A673 (cell line): Measurements from ENCODE around the gene SNTG2. TPM values are rescaled to one million over a fixed set of nuclear protein-coding genes. Genes with fewer than 3 reads are reported as not detected.

Experiments
- BruUV-seq: library from RNA; stranded (reverse); fragments of 400-500 nt; replicated peaks from 2 replicates; lab custom pipeline; 2021; lab: Mats Ljungman, UMichigan
- CTCF ChIA-PET: fragments of 300-600 bp; sonication (Branson Sonifier 250); formaldehyde crosslinking; loops from one replicate; lab custom pipeline; 2022; ENCODE audit warnings: antibody characterized with exemption; lab: Charles Lee
- POLR2A ChIA-PET: fragments of 300-600 bp; sonication (Branson Sonifier 250); formaldehyde crosslinking; loops from one replicate; lab custom pipeline; 2022; ENCODE audit warnings: antibody characterized with exemption; ENCODE audit not compliant: low non-redundant PET; lab: Charles Lee
- DNase-seq: peaks from one replicate; pipeline ENCODE4 v3.0.0-alpha.2; 2015; ENCODE audit warnings: low spot score
- H3K27ac ChIP-seq: fragments of 200-600 bp; sonication (generic); 2 replicates; pipeline ENCODE4 v1.5.1; 2016; ENCODE audit warnings: mixed run types, low read depth, mild to moderate bottlenecking, mixed read lengths, antibody characterized with exemption, low read length; ENCODE audit not compliant: poor library complexity, severe bottlenecking
- H3K27me3 ChIP-seq: fragments of 200-600 bp; sonication (generic); replicated peaks from 2 replicates; pipeline ENCODE4 v1.6.1; 2017; ENCODE audit warnings: mixed run types, low read depth, mild to moderate bottlenecking, mixed read lengths, antibody characterized with exemption, low read length; ENCODE audit not compliant: insufficient read depth, poor library complexity
- H3K36me3 ChIP-seq: fragments of 200-600 bp; sonication (generic); 2 replicates; pipeline ENCODE4 v1.6.1; 2016; ENCODE audit warnings: mixed run types, mild to moderate bottlenecking, mixed read lengths, antibody characterized with exemption, low read length; ENCODE audit not compliant: insufficient read depth, poor library complexity, severe bottlenecking
- H3K4me1 ChIP-seq: fragments of 200-600 bp; sonication (generic); 2 replicates; pipeline ENCODE4 v1.6.1; 2017; ENCODE audit warnings: mixed run types, mild to moderate bottlenecking, mixed read lengths, antibody characterized with exemption, low read length; ENCODE audit not compliant: insufficient read depth, poor library complexity, severe bottlenecking
- H3K4me3 ChIP-seq: fragments of 200-600 bp; sonication (generic); 2 replicates; pipeline ENCODE4 v1.5.1; 2016; ENCODE audit warnings: low read depth, mixed run types, mild to moderate bottlenecking, mixed read lengths, low read length; ENCODE audit not compliant: poor library complexity, severe bottlenecking
- H3K9me3 ChIP-seq: fragments of 200-600 bp; sonication (generic); 2 replicates; pipeline ENCODE4 v1.6.1; 2016; ENCODE audit warnings: mixed run types, low read depth, mild to moderate bottlenecking, mixed read lengths, antibody characterized with exemption, low read length; ENCODE audit not compliant: poor library complexity, severe bottlenecking
- EZH2 ChIP-seq: fragments of 200-600 bp; sonication (generic); IDR thresholded peaks from 2 replicates; pipeline ENCODE4 v1.6.1; 2017; ENCODE audit warnings: borderline replicate concordance, low read depth, mild to moderate bottlenecking, mixed read lengths, antibody characterized with exemption, low read length; ENCODE audit not compliant: poor library complexity, severe bottlenecking
- intact Hi-C: fragments of 100-400 bp; cut with micrococcal nuclease; formaldehyde crosslinking; loops from one replicate; pipeline ENCODE4 v1.10.0; 2022; ENCODE audit not compliant: unreplicated experiment
- total RNA-seq: library from RNA; stranded (reverse); gene quantifications from 2 replicates; pipeline ENCODE4 v1.2.3, GENCODE V29; 2021
- TF ChIP-seq, protein P1 (sequence below): fragments of 300-800, 200-600 bp; sonication (generic); conservative IDR thresholded peaks from 2 replicates; pipeline ENCODE4 v1.5.1; 2017; ENCODE audit warnings: low read depth, mild to moderate bottlenecking, antibody characterized with exemption, low read length, moderate library complexity, mixed read lengths

Gene SNTG2
- total RNA-seq, 1 experiment from 2014 or later = 3.7 TPM

DNA sequence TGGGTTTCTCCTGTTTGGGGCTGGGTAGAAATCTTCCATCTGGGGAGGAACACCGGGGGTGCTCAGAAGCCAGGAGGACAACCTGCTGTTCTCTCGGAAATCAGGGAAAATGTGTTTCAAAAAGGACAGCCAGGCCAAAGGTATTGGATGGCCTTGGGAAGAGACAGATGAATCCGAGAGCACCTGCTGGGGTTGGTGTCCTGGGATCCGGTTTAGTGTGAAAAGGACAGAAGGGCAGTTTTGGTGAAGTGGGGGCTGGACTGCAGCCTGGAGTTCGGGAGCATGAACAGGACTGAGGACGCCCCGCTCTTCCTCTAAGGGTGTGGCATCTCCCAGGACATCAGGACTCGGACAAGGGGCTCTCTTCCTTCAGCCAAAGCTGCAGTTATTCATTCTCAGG lies 24.9 kb upstream of the SNTG2 start:
- intact Hi-C loops = no loop called here
- H3K4me1 ChIP-seq = no peaks in the 10 kb centered on the region
- H3K4me3 ChIP-seq = no peak overlapping the region
- H3K36me3 ChIP-seq = no peaks in the 10 kb centered on the region
- DNase-seq = no peak
- BruUV-seq = no TSS peak
- no peak overlapping the region for H3K27ac ChIP-seq
- CTCF ChIA-PET = no interaction called here
- TF ChIP-seq EZH2 = no peak
- TF ChIP-seq, protein P1, sequence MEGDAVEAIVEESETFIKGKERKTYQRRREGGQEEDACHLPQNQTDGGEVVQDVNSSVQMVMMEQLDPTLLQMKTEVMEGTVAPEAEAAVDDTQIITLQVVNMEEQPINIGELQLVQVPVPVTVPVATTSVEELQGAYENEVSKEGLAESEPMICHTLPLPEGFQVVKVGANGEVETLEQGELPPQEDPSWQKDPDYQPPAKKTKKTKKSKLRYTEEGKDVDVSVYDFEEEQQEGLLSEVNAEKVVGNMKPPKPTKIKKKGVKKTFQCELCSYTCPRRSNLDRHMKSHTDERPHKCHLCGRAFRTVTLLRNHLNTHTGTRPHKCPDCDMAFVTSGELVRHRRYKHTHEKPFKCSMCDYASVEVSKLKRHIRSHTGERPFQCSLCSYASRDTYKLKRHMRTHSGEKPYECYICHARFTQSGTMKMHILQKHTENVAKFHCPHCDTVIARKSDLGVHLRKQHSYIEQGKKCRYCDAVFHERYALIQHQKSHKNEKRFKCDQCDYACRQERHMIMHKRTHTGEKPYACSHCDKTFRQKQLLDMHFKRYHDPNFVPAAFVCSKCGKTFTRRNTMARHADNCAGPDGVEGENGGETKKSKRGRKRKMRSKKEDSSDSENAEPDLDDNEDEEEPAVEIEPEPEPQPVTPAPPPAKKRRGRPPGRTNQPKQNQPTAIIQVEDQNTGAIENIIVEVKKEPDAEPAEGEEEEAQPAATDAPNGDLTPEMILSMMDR = no peak
- POLR2A ChIA-PET = no interaction called here
- H3K27me3 ChIP-seq = no peaks in the 10 kb centered on the region
- no peaks in the 10 kb centered on the region for H3K9me3 ChIP-seq

DNA sequence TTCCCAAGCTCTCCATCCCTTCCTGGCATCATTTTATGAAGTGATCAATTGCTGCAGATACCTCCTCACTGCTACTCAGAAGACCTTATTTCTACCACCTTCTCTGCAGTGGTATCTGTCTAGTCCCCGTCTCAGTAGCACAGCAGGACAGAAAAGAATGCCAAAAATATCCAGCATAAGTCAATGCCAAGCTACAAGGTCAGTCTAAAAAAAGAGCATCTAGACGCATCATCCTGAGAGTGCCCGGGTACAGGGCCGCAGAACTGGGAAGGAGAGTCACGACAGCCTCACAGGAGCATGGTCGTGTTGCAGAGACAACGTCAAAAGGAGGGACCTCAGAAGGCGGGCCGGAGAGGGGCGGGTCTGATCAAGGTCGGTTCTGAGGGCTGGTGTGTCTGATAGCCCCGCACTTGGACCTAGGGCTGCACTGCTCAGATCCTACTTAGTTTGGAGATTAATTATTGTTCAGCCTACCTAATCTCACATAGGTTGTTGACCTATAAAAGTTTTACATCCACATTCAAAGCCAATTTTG lies 24.3 kb upstream of the SNTG2 start:
- no peaks in the 10 kb centered on the region for H3K27me3 ChIP-seq
- ChIA-PET CTCF (no interaction called here), POLR2A (no interaction called here)
- no TSS peak for BruUV-seq
- TF ChIP-seq, protein P1 = no peak
- TF ChIP-seq EZH2 = no peak
- intact Hi-C loops = no loop called here
- no peak overlapping the region for H3K4me3 ChIP-seq
- no peaks in the 10 kb centered on the region for H3K4me1 ChIP-seq
- no peaks in the 10 kb centered on the region for H3K9me3 ChIP-seq
- DNase-seq = no peak
- H3K36me3 ChIP-seq = no peaks in the 10 kb centered on the region
- H3K27ac ChIP-seq = no peak overlapping the region

DNA sequence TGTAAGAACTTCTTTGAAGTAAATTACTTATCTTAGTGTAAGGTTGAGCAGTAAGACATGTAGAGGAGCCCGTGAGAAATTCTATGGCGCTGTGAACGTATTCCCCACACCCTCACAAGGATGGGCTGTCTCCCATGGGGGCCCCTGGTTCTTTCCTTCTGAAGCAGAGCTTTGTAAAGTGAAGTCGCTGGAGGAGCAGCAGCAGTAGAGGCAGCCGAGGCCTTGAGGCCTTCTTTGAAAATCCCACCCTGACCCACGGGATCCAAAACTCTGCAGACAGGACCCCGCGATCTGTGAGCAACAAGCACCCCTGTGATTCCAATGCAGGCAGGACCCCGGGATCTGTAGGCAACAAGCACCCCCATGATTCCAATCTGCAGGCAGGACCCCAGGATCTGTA lies 23.8 kb upstream of the SNTG2 start:
- POLR2A ChIA-PET = no interaction called here
- Histone ChIP-seq H3K36me3 (no peaks in the 10 kb centered on the region), H3K4me3 (no peak overlapping the region), H3K9me3 (no peaks in the 10 kb centered on the region), H3K27me3 (no peaks in the 10 kb centered on the region), H3K27ac (no peak overlapping the region), H3K4me1 (no peaks in the 10 kb centered on the region)
- no TSS peak for BruUV-seq
- TF ChIP-seq, protein P1 = no peak
- no peak for TF ChIP-seq EZH2
- CTCF ChIA-PET = no interaction called here
- no peak for DNase-seq
- intact Hi-C loops = no loop called here
